Right lung (tissue), 5 donors: ENCODE measurements around the gene SUN1. TPM values are rescaled to one million over a fixed set of nuclear protein-coding genes. Genes with fewer than 3 reads are reported as not detected.
A peak's percentile ranks its signal among the peaks of the same experiment; 100 is the strongest.

Source experiments
- DNase-seq, 2 donors: peaks; one replicate each; pipeline ENCODE4 v3.0.0-alpha.2; 2013
- polyA plus RNA-seq, 5 donors: library from polyadenylated mRNA; unstranded; fragments of 120-200 nt; gene quantifications; one replicate each; pipeline versions ENCODE4 v1.2.1 to v1.2.3, GENCODE V29; 2013; ENCODE audit warnings: inconsistent platforms in 1 of 5, low replicate concordance in 1 of 5; ENCODE audit not compliant: insufficient read length in 5 of 5, insufficient read depth in 1 of 5

SUN1 gene
- polyA plus RNA-seq, 5 donors = 127 to 183 (median 156) TPM

DNA sequence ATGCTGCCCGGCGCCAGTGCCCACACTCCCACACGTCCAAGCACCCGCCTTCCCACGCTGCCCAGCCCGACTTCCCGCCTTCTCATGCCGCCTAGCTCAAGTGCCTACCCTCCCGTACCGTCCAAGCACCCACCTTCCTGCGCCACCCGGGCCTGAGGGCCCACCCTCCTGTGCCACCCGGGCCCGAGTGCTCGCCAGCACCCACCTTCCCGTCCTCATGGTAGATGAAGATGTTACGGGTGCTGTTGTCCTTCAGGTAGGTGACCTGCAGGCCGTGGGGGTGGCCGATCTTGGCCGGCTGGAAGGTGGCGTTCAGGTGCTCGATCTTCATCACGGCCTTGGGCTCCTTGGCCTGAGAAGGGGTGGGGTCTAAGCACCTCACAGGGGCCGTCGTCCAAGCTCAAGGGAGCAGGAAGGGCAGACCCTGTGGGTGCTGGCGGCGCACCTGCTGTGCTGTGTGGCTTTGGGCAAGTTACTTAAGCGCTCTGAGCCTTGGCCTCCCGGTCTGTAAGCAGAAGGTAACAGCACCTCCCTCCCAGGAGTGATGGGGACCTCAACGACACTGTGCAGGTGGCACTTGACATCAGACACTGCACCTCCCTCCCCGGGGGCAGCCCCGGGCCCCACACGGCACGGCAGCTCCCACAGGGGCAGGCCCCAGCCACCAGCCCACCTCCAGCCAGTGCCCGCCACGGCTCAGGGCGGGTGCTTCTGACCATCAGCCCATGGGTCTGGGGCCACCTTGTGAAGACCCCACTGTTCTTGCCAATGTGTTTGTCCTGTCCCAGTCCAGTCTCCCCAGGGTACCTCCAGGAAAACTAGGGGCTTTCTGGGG, 71.9 kb downstream of the SUN1 start:
- DNase-seq = no peak

- no peak for DNase-seq
Observed at GRCh38 chr7:904847-905246, 72.6 kb downstream of the SUN1 start.

DNA sequence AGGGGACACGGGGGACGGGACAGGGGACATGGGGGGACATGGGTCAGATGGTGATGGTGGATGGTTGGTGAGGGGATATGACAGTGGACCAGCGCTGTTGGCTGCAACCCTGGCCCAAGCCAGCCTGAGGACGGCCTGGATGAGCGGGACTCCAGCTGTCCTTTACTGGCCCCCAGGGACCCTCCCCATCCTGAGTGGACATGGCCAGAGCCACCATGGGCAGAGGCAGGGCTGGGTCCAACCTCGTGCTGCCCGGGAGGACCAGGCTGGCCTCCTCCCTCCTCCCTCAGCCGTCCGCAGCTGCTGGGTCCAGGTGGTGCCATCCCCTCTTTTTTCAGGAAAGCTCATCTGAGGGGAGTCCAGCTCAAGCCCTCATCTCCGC, 74.5 kb downstream of the SUN1 start:
- no peak for DNase-seq

GRCh38 chr7:907158-907980, 75.1 kb downstream of the SUN1 start:
- no peak for DNase-seq

- DNase-seq = no peak
Observed at GRCh38 chr7:908159-908581, 75.9 kb downstream of the SUN1 start.

DNA sequence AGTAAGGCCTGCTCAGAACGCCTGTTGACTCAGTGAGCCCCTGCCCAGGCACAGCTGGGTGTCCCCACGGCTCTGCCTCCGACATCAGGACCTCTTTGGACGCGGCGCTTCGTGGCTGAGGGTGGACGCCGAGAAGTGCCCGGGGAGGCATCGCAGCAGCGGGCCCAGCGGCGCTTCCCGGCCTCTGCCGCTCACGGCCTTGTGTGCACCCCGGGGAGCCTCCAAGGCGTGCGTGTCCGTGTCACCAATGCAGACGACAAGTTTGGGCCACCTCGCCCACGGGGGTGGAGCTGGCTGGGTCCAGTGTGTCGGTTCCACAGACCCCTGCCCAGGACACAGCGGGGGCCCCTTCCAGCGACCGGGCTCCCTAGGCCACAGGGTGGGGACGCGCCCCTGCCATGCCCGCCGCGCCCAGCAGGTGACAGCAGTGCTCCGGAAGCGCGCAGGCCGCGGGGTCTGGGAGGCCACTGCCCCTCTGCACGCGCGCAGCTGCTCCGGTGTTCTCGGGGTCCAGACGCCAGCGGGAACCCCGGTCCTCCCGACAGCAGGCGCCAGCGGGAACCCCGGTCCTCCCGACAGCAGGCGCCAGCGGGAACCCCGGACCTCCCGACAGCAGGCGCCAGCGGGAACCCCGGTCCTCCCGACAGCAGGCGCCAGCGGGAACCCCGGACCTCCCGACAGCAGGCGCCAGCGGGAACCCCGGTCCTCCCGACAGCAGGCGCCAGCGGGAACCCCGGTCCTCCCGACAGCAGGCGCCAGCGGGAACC, 76.5 kb downstream of the SUN1 start:
- DNase-seq = peak in 1 of 2 donors; percentile 30

DNA sequence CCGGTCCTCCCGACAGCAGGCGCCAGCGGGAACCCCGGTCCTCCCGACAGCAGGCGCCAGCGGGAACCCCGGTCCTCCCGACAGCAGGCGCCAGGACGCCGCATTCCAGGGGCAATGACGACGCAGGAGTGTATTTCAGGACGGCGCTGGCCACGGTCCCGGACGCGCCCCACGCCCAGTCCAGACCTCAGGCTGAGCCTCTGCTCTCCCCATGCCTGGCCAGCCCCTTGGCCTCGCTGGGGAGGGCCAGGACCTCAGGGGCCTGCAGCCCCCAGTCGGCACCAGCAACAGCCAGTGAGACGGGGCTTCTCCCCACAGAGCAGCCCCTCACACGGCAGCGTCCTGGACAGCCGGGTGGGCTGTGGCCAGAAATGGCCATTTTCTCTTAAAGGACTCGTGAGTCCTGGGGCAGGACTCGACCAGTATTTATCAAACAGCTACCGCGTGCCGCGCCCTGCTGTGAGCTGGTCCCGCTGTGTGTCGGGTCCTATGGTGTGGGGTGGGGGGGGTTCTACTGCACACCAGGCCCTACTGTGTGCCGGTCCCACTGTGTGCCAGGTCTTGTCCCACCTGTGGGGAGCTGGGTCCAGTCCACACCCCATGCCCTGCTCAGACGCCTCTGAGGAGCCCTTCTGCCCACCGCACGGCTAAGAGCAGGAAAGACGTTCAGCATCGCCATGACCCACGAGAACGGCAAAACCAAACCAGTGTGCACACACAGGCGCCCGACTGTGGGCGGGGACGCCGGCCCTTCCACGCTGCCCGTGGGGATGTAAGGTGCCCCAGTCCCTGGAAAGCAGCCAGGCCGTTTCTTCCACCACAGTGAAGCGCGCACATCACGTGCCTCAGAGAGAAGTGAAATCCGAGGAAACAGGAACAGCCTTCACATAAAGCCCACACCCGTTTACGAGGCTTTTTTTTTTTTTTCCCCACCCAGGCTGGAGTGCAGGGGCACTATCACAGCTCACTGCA, 77.4 kb downstream of the SUN1 start:
- DNase-seq = no peak

- DNase-seq = no peak
Observed at GRCh38 chr7:910441-910861, 78.2 kb downstream of the SUN1 start.

DNA sequence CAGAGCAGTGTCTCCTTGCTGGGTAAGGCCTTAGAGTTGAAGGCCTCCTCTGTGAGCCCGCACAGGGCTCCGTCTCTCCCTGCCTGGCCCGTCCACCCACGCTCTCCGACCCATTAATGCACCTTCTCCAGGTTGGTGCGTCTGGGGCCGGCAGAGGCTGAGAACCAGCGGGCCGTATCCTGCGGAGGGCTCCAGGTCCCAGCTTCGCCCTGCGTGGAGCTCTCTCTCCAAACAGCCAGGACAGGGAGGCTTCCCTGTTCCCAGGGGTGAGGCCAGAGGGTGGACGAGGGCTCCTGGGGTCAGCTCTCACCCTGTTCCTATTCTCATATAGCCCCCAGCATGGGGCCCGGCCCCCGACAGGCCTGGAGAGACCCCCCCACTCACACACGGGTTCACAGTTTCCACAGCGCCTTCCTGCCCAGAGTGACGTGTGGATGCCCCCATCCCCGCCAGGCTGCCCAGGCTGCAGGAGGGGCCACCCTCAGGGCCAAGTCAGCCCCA, 78.7 kb downstream of the SUN1 start:
- no peak for DNase-seq

DNA sequence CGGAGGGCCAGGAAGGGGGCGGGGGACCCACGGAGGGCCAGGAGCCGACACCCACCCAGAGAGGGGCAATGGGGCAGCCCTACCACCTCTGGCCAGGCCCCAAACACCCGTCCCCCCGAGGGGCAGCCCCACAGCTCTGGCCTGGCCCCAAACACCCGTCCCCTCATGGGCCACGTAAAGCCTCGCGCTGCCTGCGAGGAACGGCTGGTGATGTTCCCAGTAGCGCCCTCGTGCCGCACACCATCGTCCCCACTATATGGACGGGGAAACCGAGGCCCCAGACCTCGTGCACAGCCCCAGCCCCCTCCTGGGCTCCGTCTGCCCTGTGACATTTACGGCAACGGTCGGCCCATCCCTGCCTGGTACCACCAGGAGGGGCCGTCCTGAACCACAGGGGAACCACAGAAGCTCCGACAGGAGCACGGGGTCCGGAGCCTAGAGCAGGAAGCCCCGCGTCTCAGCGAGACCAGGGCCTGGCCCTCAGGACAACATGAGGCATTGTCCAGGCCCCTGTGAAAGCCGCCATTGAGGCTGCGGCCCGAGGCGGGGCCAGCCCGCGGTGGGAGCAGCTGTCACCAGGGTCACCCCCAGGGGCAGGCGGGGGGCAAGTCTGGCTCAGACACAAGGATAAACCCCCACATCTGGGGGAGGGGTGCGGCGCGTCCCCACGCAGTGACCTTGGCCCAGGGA, 79.7 kb downstream of the SUN1 start:
- no peak for DNase-seq

DNA sequence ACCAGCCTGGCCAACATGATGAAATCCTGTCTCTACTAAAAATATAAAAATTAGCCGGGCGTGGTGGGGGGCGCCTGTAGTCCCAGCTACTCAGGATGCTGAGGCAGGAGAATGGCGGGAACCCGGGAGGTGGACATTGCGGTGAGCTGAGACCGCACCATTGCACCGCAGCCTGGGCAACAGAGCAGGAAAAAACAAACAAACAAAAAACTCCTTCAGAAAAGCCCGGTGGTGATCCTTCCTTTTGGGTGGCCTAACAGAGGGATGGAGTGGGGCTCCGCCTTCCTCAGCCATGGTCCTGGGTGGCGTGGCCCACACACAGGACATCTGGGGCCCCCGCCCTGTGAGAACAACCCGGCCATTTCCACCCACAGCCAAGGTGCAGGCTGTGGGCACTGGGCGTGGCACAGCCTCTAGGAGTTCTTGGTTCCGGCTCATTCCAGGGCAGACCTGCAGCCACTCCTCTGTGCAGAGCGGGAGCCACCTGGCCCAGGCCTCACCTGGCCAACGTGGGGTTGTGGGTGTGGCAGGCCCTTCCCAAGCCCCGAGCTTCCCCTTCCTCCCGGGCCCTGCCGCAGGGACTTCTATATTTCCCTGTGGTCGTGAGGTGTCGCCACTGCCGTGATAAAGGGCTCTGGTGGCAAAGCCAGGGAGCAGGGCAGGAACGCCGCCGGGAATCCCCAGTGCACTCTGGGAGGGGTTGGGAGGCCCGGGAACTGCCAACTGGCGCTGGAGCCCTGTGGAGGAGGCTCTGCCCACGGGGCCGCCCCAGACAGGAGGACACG, 81.7 kb downstream of the SUN1 start:
- DNase-seq = no peak

DNA sequence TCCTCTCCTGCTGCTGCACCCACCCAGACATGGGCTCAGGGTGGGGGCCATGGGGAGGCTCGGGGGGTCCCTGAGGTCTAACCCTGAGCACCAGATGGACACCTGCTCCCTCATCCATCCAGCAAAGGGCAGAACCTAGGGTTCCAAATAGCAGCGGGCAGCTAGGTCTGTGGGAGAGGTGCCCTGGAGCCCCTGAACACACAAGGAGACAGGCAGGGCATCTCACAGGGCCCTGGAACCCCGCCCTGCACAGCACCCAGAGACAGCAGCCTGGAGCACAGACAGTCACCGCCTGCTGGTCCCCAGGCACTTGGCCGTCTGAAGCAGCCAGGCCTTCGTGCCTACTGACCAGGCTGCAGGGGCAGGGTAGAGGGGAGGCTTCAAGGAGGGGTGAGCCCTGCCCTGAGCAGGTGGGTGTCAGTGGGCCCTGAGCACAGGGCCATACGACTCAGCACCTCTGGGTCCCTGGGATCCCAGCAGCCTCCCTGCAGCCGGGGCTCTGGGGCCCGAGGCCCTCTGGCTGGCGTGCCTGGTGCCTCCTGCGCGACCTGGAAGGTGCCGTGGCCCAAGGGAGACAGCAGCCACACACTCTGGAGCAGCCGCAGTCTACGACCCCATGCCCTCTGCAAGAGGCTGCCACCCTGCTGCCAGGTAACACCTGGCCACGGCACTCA, 82.4 kb downstream of the SUN1 start:
- no peak for DNase-seq

DNA sequence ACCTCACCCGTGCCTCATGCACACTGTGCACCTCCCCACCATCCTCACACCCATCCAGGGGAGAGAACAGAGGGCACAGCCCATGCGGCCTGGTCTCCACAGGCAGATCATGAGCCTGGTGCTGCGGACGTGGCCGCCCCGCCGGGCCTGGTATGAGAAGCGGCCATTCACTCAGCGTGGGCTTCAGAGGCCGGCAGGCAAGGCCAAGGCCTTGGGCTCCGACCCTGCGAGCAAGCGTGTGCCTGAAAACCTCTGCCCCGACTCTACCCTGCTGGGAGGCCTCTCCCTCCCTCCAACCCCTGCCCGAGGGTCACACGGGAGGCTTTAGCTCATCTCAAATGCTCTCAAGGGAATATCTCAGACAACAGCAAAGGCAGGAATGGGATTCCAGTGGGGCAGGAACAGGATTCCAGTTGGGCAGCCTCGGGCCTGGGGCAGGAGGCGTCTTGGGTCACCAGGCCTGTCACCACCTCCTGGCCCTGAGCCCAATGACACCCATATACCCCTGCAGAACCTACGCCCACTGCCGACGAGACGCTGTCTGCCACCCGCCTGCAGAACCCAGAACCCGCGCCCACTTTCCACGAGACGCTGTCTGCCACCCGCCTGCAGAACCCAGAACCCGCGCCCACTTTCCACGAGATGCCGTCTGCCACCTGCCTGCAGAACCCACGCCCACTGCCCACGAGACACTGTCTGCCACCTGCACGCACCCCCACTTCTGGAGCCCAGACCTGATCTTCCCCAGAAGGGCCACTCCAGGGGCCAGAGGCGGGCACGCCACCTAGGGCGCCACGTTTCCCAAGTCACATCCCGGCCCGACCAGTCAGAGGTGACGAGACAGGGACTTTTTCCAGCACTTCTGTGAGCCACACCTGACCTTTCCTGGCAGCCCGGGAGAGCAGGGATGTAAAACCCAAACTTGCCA, 83.3 kb downstream of the SUN1 start:
- DNase-seq = no peak

- no peak for DNase-seq
Observed at GRCh38 chr7:916291-916941, 84.1 kb downstream of the SUN1 start.

- DNase-seq = no peak
Observed at GRCh38 chr7:917255-918117, 85.2 kb downstream of the SUN1 start.

GRCh38 chr7:918118-918425, 85.8 kb downstream of the SUN1 start:
- no peak for DNase-seq
